Islet precursor cell (in vitro differentiated cells): ENCODE measurements around the gene CTSZ.
"Not testable (repeated sequence)": the region's sequence is repeated elsewhere in the genome, so short reads cannot be mapped to it uniquely, and the experiment has no call there.

Experiments used
- DNase-seq: peaks from one replicate; pipeline ENCODE4 v3.0.0-alpha.2; 2018

Gene CTSZ

DNA sequence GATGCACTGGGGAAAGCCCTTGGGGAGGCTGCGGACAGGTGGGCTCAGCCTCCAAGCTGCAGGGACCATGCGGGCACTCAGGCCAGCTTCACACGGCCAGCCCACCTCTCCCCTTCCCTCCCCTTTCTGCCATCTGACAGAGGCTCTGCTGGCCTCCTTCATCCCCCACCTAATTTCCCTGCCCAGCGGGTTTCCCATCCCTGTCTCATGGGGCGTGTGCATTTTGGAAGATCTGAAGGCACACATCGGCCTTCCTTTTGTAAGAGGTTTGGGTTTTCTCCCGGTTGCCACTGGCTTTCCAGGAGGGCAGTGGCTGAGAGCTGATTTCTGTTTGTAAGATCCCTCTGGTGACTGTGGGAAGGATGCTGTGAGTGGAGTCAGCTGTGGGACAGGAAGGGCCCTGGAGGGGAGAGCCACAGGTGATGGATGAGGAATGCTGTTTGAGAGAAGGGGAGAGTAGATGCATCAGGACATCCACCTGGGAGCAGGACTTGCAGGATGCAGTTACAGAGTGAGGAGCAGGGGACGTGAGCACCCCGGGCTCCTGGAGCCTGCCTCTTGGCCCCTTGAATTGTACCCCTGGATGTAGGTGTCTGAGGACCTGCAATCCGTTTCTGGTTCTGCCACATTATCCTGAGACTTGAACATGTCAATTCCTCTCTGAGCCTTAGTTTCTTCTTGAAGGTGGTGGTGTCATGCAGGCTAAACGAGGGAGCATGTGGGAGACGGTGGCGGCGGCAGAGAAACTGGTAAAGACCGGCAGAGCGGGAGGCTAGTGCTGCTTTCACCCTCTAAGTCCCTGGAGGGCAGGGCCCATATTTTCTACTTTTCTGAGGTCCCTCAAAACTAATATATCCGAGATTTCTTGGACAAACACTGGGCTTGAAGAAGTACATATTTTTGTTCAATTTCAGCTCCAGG is 6.2 kb upstream of the CTSZ start:
- peak; percentile 45 for DNase-seq

DNA sequence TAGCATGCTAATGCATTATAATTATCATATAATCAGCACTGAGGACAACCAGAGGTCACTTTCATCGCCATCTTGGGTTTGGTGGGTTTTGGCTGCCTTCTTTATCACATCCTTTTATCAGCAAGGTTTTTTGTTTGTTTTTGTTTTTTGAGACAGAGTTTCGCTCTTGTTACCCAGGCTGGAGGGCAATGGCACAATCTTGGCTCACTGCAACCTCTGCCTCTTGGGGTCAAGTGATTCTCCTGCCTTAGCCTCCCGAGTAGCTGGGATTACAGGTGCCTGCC is 4.8 kb upstream of the CTSZ start:
- DNase-seq, result not testable (repeated sequence)

DNA sequence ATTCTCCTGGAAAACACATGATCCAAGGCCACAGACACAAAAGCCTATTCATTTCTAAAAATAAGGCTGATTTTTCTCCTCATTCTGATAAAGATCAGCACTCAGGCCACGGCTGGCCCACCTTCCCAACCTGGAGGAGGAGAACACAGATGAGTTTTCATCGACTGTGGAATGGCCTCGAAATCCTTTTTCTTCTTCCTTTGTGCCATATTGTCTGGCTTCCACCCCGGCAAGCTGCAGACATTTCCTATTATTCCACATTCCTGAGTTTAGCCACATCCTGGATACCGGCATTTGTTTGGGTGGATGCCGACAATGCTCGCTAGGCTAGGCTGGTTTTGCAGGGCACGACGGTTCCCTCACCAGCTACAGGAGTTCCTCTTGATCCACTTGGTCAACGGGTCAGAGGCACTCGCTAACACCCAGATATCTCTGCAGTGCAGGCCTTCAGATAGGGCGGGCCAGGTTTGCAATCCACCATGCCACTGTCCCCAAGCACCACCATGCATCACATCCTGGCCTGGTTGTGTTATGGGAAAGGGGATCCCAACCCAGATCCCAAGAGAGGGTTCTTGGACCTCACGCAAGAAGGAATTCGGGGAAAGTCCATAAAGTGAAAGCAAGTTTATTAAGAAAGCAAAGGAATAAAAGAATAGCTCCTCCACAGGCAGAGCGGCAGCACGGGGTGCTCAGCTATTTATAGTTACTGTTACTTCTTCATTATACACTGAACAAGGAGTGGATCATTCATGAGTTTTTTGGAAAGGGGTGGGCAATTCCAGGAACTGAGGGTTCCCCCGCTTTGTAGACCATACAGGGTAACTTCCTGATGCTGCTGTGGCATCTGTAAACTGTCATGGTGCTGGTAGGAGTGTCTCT is 4.2 kb upstream of the CTSZ start:
- peak; percentile 94 for DNase-seq

DNA sequence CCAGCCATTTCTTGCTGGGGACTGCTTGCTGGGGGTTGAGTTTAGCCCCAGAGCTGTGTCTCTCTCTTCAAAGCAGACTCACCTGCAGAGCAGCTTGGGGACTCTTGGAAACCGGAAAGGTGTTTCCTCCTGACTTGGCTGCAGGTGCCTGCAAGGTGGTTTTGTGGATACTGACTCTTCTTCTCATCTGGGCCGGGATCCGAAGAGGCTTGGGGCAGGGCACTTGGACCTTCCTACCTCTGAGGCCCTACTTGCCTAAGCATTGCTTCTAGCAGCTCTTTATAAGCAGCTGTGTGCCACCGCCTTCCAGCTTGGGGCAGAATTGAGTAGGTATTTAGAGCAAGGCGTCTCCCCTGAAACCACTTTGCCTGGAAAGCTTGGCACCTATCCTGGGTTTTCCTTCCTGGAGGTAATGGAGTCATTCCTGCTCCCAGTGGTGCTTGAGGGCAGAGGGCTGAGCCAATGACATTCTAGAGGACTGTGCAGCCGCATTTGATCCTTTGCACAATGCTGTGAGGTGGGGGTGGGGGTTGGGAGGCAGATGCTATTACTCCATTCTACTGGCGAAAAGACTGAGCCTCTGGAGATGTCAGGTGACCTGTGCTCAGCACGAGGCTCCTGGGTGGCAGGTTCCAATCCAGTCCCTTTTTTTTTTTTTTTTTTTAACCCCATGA is 3.4 kb upstream of the CTSZ start:
- peak; percentile 74 for DNase-seq

DNA sequence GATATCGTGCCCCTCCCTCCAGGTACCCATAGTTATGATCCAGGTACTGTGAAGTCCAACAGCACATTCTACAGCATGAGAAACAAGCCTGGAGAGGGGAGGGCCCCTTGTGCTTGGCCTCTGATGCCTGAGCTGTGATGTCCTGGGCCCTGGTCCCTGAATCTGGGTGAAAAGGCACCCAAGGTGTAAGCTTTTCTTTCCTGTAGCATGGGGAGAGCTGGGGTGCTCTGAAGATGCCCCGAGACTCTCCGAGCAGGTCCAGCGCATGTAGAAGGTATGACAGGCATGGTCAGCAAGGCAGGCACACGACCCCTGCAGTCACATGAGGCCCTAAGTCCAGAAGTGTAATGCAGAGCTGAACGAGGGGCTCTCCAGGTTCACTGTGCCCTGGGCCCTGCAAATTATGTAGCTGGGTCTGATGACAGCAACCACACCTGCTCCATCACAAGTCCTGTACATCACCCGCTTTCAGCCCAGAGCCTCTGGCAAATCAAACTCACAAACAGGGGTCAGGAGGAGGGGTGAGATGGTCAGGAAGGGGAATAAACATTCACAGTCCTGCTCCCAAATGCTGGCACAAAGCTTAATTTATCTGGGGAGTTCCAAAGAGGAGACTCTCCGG is 1.8 kb upstream of the CTSZ start:
- peak; percentile 47 for DNase-seq

DNA sequence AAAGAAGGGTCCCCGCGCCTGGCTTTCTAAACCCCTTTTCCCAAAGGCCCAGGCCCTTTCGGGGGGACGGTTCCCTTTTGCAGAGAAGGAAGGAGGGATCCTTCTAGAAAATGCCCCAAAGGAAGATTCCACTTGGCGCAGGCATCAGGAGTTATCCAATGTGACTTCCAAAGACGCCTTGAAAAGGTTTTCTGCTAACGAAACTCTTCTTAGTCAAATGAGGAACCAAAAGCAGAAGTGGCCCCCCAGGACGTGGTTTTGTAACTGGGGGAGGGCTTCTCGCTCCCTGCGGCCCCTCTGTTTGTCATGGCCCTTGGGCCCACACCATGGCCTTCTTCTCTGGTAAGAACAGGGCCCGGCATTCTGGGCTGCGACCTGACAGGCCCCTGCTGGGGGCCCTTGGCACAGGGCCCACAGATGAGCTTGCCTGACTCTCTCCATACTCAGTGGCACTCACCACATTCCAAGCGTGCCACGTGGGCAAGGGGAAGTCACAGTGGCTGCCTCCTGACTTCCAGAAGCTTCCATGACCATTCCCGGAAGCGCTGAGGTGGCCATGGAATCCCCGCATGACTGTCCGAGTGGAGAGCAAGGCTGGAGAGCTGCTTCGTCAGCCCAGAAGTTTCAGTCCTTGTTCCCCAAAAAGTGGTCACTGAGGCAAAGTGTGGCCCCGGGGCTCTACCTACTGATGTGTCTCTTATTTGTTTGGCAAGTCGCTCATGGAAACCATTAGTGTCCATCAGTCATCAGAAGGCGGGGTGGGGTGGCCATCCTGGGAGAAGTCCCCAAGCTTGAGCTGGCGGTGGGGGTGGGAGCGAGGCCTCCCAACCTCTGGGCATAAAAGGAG is 834 bp upstream of the CTSZ start:
- DNase-seq, result peak; percentile 51

DNA sequence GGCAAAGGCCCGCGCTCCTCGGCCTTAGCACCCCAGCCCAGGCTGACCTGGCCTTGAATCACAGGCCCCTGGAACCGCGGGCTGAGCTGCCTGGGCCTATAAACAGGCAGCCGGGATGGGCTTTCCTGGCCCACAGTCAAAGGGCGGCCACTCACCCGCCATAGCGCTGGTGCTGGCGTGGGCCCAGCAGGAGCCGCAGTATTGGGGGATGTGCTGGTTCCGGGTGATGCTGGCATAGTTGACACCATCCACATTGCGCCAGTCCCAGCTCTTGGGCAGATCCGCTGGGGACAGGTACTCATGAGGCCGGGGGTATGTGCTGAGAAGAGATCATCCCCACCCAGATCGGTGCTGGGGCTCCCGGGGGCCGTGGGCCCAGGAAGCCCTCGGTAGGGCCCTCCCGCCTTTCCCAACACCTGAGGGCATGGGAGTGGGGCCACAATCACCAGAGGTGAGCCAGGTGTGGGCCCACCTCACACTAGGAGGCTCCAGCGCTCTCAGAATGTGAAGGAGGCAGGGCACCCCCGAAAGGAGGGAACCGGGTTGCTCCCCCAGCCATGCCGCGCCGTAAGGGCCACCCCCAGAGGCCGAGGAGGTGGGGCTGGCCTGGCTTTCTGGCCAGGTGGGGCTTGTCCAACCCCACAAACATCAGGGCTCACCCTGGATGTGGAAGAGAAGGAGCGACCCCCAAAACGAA is 739 bp downstream of the CTSZ start:
- DNase-seq, result no peak

DNA sequence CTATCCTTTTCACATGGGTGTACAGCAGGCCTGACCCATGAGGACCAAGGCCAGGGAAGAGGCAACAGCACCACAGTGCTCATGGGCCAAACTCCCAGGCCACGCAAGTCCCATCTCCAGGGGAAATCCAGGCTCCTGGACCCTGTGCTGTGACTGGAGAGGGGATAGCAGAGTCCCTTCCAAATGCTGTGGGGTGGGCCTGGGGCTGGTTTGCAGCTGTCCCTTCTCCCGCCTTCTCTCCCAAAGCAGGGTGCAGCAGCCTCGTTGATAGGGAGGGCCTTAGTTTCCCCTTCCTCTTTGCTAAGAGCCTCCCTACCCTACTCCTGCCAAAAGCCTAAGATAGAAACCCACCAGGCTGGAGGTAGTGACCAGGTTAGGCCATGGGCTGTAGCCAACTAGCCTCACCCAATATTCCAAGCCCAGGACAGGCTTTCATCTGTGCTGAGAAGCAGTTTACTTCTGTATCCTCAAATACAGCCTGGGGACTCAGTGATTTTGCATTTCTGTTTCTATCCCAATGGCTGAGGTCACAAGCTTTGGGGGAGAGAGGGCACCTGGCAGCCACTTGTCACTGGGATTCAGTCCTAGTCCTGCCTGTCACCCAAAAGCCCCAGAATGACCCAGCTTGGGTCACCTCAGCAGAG is 1.4 kb downstream of the CTSZ start:
- no peak for DNase-seq

DNA sequence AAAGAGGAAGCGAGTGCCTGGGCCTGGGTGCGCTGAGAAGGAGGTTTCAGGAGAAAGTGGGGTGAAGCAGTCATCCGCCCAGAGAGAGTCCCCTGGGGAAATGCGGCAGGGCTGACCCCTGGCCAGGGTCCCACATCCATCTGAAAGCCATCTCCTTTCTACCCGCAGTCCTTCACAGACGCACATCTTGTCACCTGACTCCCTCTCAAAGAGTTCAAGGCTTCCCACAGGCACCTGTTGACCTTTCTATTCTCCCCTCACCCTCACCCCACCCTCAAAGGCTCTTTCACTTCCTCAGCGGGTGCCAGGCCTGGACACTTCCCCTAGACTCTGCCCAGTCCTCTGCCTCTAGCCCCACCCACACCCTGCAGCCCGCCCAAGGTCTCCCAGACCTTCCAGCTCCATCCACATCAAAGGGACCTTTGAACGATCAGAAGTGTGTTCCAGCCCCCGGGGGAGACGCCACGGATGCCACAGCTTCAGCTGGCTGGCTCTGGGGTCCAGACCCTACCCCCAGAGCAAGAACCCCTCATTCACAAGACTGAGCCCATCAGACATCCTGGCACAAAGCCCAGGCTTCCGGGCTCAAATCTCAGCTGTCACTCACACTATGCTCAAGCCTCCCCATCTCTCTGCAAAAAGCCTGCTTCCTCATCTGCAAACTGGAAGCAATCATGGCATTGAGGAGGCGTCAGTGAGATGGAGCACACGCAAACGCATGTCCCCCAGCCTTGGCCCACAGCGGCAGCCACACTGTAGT is 2.1 kb downstream of the CTSZ start:
- DNase-seq, result no peak

DNA sequence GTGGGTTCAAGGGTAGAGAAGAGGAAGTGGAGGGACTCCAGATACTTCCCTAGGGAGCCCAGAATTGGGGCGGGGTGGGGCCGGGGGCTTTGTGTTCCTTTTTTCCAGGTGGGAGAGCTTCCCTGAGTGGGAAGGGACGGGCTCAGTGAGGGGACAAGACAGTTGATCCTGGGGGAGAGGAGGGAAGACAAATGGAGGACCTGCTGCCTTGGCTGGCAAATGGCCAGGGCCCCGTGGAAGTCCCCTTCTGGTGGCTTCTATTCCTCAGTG is 2.6 kb downstream of the CTSZ start:
- no peak for DNase-seq

DNA sequence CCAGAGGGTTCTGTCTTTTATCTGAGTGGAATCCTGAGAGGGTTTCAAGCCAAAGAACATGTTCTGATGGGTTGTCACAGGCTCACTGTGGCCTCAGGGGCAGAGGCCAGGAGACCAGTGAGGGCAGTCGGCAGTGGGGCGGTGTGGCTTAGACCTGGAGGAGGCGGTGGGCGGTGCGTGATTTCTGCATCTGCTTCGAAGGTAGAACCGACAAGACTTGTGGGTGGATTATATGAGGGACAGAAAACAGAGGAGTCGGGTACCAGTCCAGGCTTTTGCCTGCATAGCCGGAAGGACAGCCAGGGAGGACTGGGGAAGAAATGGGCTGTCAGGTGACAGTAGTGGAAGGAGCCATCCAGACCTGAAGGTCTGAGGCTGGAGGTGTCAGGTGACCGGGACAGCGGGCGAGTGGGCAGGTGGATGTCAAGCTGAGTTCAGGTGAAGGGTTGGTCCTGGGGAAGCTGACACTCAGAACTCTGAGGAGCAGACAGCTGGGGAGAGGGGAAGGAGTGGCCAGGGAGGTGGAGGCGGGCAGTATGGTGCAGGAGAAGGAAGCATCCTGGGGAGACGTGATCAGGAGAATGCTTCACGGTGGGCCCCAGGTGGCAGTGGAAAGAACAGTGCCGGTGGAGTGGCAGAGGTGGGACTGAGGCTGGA is 3.1 kb downstream of the CTSZ start:
- no peak for DNase-seq

DNA sequence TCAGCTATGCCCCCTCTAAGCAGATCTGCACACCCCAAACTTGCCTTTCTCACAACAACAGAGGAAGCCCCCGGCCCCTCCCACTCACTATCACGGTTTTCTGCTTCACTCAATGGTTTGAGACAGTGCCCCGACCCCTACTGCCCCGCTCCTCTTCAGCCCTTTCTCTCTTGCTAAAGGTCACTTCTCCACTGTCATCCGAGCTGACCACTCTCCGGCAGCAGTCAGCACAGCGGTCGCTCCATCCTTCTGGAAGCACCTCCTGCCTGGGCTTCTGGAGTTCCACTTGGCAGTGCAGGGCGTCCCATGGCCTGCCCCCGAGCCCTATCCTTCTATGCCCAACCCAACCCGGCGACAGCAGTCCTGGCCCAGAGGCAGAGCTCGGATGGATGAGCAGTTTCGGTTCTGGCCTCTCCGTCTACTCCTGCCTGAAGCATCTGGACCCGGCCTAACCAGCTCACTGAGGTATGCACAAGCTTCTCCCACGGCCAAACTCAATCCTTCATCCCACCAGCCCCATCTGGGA is 4.1 kb downstream of the CTSZ start:
- no peak for DNase-seq

DNA sequence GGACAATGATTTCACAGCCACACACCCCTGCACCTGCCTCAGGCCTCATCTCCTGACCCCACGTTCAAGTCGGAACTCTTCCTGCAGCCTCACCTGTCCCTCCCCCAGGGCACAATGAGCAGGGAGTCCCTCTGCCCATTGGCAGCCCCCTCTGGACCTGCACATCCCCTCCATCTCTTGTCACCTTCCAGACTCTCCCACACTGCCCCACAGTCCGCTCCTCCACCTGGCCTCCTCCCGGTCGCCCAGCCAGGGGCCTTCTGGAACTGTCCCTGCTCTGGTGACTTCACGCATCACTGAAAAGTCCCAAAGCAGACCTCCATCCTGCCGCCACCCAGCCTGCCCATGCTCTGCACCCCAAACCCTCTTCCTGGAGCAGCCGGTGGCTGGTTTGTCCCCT is 4.7 kb downstream of the CTSZ start:
- no peak for DNase-seq

DNA sequence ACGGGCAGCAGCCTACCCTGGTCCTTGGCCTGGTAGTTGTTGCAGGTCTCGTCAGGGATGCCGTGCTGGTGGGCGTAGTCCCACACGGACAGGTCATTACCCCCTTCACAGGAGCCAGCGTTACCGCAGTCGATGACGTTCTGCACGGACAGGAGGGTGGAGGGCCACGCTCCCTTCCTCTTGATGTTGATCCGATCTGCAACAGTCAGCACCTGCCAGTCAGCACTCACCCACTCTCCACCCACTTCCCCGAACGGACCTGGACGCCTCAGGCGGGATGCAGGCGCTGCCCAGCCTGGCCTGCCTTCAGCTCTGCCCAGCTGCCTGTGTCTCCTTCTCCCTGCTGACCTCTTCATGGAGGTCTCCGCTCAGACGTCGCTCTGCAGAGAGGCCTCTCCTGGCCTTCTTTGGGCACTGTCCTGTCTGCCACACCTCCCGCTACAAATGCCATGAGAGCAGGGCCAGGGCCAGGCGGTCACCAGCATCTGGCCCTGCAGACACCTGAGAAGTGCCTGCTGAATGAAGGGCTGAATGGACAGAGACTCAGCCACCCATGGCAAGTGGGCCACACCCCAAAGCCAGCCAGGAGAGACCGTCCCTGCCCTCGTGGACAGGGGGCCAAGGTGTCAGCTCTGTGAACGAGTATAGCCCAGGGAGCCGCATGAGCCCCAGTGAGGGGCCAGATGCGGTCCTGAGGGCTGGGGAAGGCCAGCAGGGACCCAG is 5.4 kb downstream of the CTSZ start:
- DNase-seq, result peak; percentile 48

DNA sequence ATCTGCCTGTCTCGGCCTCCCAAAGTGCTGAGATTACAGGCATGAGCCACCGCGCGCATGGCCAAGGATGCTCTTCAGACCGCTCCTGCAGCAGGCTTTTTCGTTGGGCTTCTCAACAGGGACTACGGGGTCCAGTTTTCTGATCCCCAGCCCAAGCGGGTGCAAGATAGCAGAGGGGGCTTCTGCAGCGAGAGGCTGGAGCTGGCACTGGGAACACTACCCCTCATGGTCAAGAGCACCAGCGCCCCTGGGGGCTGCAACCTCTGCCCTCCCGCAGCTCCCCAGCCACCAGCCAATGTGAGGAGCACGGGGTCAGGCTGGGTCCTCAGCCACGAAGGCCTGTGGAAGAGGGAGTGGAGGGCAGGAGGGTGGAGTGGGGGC is 6.0 kb downstream of the CTSZ start:
- DNase-seq, result no peak

DNA sequence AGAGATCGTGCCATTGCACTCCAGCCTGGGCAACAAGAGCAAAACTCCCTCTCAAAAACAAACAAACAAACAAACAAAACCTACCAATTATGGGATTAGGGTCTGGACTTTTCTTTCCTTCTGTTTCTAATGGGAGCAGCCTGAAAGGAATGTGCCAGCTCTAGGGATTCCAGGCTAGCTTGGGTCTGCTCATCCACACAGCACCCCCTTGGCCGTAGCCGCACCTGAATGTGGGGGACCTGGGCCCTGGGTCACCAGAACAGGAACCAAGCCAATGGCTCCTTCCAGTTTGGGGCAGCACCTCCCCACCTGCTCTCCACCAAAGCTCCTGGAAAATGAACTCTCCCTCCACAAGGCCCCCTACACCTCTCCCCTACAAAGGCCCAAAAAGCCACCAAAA is 6.7 kb downstream of the CTSZ start:
- no peak for DNase-seq

DNA sequence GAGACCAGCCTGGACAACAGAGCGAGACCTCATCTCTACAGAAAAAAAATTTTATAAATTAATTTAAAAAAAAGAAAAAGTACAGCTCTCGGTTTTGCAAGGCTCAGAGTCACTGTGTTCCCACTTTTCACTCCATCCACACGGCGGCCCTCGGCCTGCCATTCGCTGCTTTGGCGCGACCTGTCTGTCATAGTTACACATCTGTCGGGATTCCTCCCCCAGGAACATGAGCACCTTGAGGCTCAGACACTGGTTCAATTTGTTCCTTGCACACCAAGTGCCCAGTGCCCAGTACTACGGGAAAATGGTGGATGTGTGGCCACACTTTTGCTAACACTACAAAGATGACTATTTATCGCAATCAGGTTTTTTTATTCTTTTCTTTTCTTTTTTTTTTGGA is 8.4 kb downstream of the CTSZ start:
- no peak for DNase-seq

DNA sequence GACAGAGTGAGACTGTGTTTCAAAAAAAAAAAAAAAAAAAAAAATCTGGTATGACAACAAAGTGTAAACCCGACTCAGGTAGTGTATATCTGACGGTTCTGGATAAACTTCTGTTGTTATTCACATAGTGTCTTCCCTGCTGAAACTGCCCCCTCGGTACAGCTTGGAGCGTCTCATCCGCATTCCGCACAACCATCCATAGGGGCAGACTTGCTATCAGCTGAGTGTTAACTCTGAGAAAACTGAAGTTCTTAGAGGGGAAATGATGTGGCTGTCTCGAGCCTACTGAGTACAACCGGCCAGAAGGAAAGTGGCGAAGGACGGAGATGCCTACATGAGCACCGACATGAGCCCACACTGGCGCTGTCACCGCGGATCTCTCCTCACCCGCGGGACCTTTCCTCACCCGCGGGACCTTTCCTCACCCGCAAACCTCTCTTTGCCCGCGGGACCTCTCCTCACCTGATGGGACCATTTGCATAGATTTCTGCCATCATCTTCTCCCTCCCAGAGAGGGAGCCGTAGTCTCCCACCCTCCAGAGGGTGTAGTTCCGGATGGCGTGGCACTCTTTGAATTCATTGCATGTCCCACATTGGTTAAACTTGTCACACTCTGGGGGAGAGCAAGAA is 9.8 kb downstream of the CTSZ start:
- DNase-seq, result no peak

DNA sequence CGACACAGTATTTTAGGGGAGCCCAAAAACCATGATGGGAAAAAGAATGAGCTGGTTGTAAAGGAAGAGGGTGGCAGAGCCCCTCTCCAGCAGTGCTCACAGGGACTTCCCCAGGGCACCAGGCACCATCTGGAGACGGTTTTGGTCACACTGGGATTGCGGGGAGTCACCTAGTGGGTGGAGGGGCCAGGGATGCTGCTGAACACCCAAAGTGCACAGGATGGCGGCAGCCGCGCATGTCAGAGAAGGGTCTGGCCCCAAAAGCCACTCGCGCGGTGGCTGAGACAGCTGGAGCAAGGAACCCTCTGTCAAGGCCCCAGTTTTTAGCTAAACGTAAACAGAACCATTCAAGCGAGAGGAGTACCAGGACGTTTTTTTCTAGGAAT is 10.8 kb downstream of the CTSZ start:
- no peak for DNase-seq
